CD4-positive, alpha-beta T cell treated with Interleukin-15 for 4 hours (primary cell): Measurements from ENCODE around the gene TSPAN8.
"Not testable (repeated sequence)": the region's sequence is repeated elsewhere in the genome, so short reads cannot be mapped to it uniquely, and the experiment has no call there.

Experiments
- DNase-seq: peaks from one replicate; pipeline ENCODE4 v3.0.0-alpha.2; 2020; ENCODE audit warnings: low spot score

TSPAN8 gene

GRCh38 chr12:71164166-71164565 is 6.4 kb upstream of the TSPAN8 start:
- no peak for DNase-seq

GRCh38 chr12:71162832-71163763 is 5.3 kb upstream of the TSPAN8 start:
- DNase-seq = no peak

GRCh38 chr12:71161591-71161990 is 3.8 kb upstream of the TSPAN8 start:
- DNase-seq = no peak

GRCh38 chr12:71160585-71160984 is 2.8 kb upstream of the TSPAN8 start:
- DNase-seq = no peak

GRCh38 chr12:71159878-71160277 is 2.1 kb upstream of the TSPAN8 start:
- no peak for DNase-seq

- DNase-seq = no peak
Measured at GRCh38 chr12:71159264-71159663, 1.5 kb upstream of the TSPAN8 start.

- DNase-seq = no peak
Measured at GRCh38 chr12:71158361-71158882, 623 bp upstream of the TSPAN8 start.

GRCh38 chr12:71155225-71155624 is 2.6 kb downstream of the TSPAN8 start:
- no peak for DNase-seq

GRCh38 chr12:71152851-71153250 is 4.9 kb downstream of the TSPAN8 start:
- no peak for DNase-seq

- DNase-seq = not testable (repeated sequence)
Measured at GRCh38 chr12:71150041-71150440, 7.8 kb downstream of the TSPAN8 start.

- DNase-seq = no peak
Measured at GRCh38 chr12:71144682-71145081, 13.1 kb downstream of the TSPAN8 start.

- DNase-seq = no peak
Measured at GRCh38 chr12:71142956-71143355, 14.8 kb downstream of the TSPAN8 start.

GRCh38 chr12:71142016-71142415 is 15.8 kb downstream of the TSPAN8 start:
- DNase-seq = no peak

- DNase-seq = no peak
Measured at GRCh38 chr12:71141378-71141926, 16.3 kb downstream of the TSPAN8 start.

GRCh38 chr12:71139153-71139735 is 18.6 kb downstream of the TSPAN8 start:
- DNase-seq = no peak

GRCh38 chr12:71138011-71138410 is 19.8 kb downstream of the TSPAN8 start:
- DNase-seq = no peak

GRCh38 chr12:71135812-71136176 is 22.0 kb downstream of the TSPAN8 start:
- no peak for DNase-seq

- DNase-seq = no peak
Measured at GRCh38 chr12:71135077-71135811, 22.6 kb downstream of the TSPAN8 start.

- no peak for DNase-seq
Measured at GRCh38 chr12:71134405-71134804, 23.4 kb downstream of the TSPAN8 start.

- DNase-seq = no peak
Measured at GRCh38 chr12:71130521-71131069, 27.2 kb downstream of the TSPAN8 start.

GRCh38 chr12:71129364-71129763 is 28.4 kb downstream of the TSPAN8 start:
- no peak for DNase-seq

GRCh38 chr12:71128191-71128788 is 29.5 kb downstream of the TSPAN8 start:
- DNase-seq = no peak
